Immature natural killer cell (primary cell): ENCODE results near the gene UNK. TPM values are rescaled to one million over a fixed set of nuclear protein-coding genes. Genes with fewer than 3 reads are reported as not detected.

Source experiments
- DNase-seq, 3 donors: peaks; one replicate each; pipeline ENCODE4 v3.0.0; 2022; ENCODE audit warnings: mixed read lengths in 1 of 3
- H3K27ac Mint-ChIP-seq, 6 donors: one replicate each; pipeline ENCODE4 v1.8.0; 2020; ENCODE audit warnings: mixed read lengths in 6 of 6, mild to moderate bottlenecking in 5 of 6, inconsistent platforms in 4 of 6, moderate library complexity in 3 of 6
- H3K27me3 Mint-ChIP-seq, 3 donors: one replicate each; pipeline ENCODE4 v1.8.0; 2020 to 2021; ENCODE audit warnings: low read depth in 3 of 3, mild to moderate bottlenecking in 3 of 3, mixed read lengths in 3 of 3, moderate library complexity in 3 of 3, inconsistent platforms in 1 of 3
- H3K36me3 Mint-ChIP-seq, 3 donors: one replicate each; pipeline ENCODE4 v1.8.0; 2020; ENCODE audit warnings: mixed read lengths in 3 of 3, inconsistent platforms in 2 of 3, mild to moderate bottlenecking in 2 of 3
- H3K4me1 Mint-ChIP-seq, 2 donors: one replicate each; pipeline ENCODE4 v1.8.0; 2020; ENCODE audit warnings: inconsistent platforms in 2 of 2, mild to moderate bottlenecking in 2 of 2, mixed read lengths in 2 of 2, moderate library complexity in 1 of 2
- H3K4me3 Mint-ChIP-seq, 5 donors: one replicate each; pipeline ENCODE4 v1.8.0; 2020; ENCODE audit warnings: mild to moderate bottlenecking in 5 of 5, mixed read lengths in 5 of 5, inconsistent platforms in 3 of 5, moderate library complexity in 3 of 5
- H3K9me3 Mint-ChIP-seq, 6 donors: one replicate each; pipeline ENCODE4 v1.8.0; 2020; ENCODE audit warnings: mild to moderate bottlenecking in 6 of 6, mixed read lengths in 6 of 6, inconsistent platforms in 4 of 6, moderate library complexity in 3 of 6
- polyA plus RNA-seq, 3 donors: library from polyadenylated mRNA; unstranded; fragments of 300-500 nt; fragmentation: Illumina TruSeq; gene quantifications; one replicate each; pipeline ENCODE4 v1.2.3, GENCODE V29; 2021

The UNK gene
- polyA plus RNA-seq, 3 donors from 2014 or later: 26.0 to 48.4 (median 34.4) TPM

DNA sequence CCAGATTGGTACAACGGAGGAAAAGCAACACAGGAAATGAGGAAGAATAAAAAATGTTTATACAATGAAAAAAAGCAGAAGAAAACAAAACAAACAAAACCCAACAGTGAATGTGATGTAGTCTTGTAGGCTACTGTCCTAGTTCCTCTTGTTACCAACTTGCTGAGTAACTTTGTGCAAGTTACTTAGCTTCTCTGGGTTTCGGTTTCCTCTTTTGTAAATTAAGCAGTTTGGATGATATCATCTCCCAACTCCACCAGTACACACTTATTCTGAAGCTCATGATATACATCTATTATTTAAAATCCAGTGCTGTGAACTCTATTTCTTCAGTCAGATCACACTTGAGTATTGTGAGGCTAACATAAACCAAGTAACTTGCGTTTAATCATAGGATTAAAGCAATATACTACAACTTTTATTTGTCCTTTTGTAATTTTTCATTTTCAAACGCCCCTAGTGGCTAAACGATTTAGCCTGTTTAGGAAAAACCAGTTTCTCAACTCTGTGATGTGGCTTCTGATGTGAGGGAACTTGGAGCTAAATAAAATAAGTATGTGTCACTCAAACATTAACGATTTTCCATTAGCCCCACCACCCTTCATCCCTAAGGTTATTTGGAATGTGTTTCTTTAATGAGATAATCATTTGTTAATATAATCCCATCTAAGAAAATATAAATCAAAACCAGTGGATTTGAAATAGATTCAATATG lies 1.4 kb upstream of the UNK start:
- H3K36me3 Mint-ChIP-seq: peaks cover 10 to 13% (median 11%) of the 10 kb centered on the region in 3 donors
- DNase-seq: peak; percentile 47 to 58 (median 57)
- peaks cover 20 to 35% (median 27%) of the 10 kb centered on the region in 3 donors for H3K27me3 Mint-ChIP-seq
- peaks cover 49 to 60% of the 10 kb centered on the region in 2 donors for H3K4me1 Mint-ChIP-seq
- H3K4me3 Mint-ChIP-seq: peak overlapping the region; percentile 90 to 95 (median 93)
- H3K27ac Mint-ChIP-seq: peak overlapping the region; percentile 92 to 100 (median 99)
- peaks cover 0 to 7% (median 3%) of the 10 kb centered on the region in 6 donors for H3K9me3 Mint-ChIP-seq

DNA sequence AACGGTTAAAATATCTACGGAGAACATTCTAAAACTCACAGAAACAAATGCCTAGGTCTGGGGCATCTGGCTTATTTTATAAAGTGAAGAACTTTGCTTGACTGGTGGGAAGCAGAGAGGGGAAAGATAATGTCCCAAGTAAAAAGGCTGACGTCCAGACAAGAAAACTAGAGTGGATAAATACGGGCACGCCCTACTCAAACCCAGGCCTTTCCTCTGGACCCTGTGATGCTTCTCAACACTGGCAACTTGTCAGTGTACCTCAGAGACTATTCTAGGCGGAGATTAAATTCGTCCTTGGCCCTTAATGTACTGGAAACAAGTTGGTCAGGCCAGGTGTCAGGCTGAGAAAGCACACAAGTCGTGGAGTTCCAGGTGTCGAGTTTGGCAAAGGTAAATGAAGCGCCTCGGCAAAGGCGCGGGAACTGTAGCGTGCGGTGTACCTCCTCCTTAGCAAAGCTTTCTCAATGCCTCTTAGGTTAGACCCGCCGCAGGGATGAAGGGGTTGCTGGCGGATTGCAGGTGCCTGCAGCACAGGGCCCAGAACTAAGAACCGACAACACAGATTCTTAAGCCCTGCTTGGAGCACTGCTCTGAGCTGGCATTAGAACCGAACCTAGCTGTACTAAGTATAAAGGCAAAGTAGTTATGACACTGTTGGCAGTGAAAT lies 668 bp upstream of the UNK start:
- H3K36me3 Mint-ChIP-seq: peaks cover 3 to 6% (median 4%) of the 10 kb centered on the region in 3 donors
- peaks cover 0 to 7% (median 3%) of the 10 kb centered on the region in 6 donors for H3K9me3 Mint-ChIP-seq
- peak overlapping the region; percentile 90 to 95 (median 94) for H3K4me3 Mint-ChIP-seq
- peaks cover 13 to 28% (median 20%) of the 10 kb centered on the region in 3 donors for H3K27me3 Mint-ChIP-seq
- H3K4me1 Mint-ChIP-seq: peaks cover 45 to 54% of the 10 kb centered on the region in 2 donors
- peak overlapping the region; percentile 92 to 100 (median 99) for H3K27ac Mint-ChIP-seq
- peak in 1 of 3 donors; percentile 3 for DNase-seq

- Mint-ChIP-seq H3K36me3 (no peaks in the 10 kb centered on the region), H3K4me1 (peaks cover 39 to 46% of the 10 kb centered on the region in 2 donors), H3K9me3 (no peaks in the 10 kb centered on the region), H3K4me3 (peak overlapping the region; percentile 90 to 95 (median 94)), H3K27me3 (peaks cover 7 to 15% (median 13%) of the 10 kb centered on the region in 3 donors), H3K27ac (peak overlapping the region; percentile 92 to 100 (median 99))
- peak in 1 of 3 donors; percentile 89 for DNase-seq
Measured at GRCh38 chr17:75785016-75785890, 647 bp downstream of the UNK start.

GRCh38 chr17:75791254-75791653 lies 6.6 kb downstream of the UNK start:
- Mint-ChIP-seq H3K4me3 (no peak overlapping the region), H3K9me3 (no peaks in the 10 kb centered on the region), H3K4me1 (peaks cover 14 to 28% of the 10 kb centered on the region in 2 donors), H3K27ac (no peak overlapping the region), H3K27me3 (peaks cover 0 to 2% (median 0%) of the 10 kb centered on the region in 3 donors), H3K36me3 (peaks cover 0 to 15% (median 0%) of the 10 kb centered on the region in 3 donors)
- no peak for DNase-seq

DNA sequence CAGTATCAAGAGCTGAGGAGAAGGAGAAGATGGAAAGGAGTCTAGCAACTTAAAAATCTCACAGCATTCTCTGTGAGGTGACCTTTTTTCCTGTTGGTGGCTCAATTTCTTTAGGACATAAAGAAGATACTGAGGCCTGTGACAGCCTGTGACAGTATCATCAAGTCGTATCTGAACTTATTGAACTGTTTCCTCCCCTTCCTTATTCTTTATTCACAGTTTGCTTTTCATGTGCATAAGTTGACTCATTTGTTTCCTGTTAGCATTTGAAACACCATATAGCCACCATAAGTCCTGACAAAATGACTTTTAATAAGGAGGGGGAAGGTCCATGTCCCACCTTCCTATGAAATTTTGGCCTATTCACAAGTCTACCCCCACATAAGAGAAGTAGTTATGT lies 8.9 kb downstream of the UNK start:
- Mint-ChIP-seq H3K4me3 (no peak overlapping the region), H3K36me3 (peaks cover 0 to 17% (median 4%) of the 10 kb centered on the region in 3 donors)

GRCh38 chr17:75795820-75796607 lies 11.4 kb downstream of the UNK start:
- peak overlapping the region in 3 of 6 donors; percentile 13 to 65 (median 31) for H3K27ac Mint-ChIP-seq
- no peaks in the 10 kb centered on the region for H3K9me3 Mint-ChIP-seq
- H3K4me1 Mint-ChIP-seq: peaks cover 10 to 23% of the 10 kb centered on the region in 2 donors
- H3K4me3 Mint-ChIP-seq: no peak overlapping the region
- no peak for DNase-seq
- peaks cover 0 to 2% (median 2%) of the 10 kb centered on the region in 3 donors for H3K27me3 Mint-ChIP-seq
- H3K36me3 Mint-ChIP-seq: peaks cover 5 to 21% (median 8%) of the 10 kb centered on the region in 3 donors

More for the DNA sequence above, 8.9 kb downstream of the UNK start:
- no peaks in the 10 kb centered on the region for H3K9me3 Mint-ChIP-seq
- peak overlapping the region in 4 of 6 donors; percentile 9 to 68 (median 30) for H3K27ac Mint-ChIP-seq
- peaks cover 0 to 2% (median 0%) of the 10 kb centered on the region in 3 donors for H3K27me3 Mint-ChIP-seq
- peaks cover 11 to 26% of the 10 kb centered on the region in 2 donors for H3K4me1 Mint-ChIP-seq
- DNase-seq: no peak

GRCh38 chr17:75799402-75799801 lies 14.8 kb downstream of the UNK start:
- Mint-ChIP-seq H3K27me3 (peaks cover 0 to 2% (median 0%) of the 10 kb centered on the region in 3 donors), H3K9me3 (no peaks in the 10 kb centered on the region), H3K36me3 (peaks cover 5 to 11% (median 8%) of the 10 kb centered on the region in 3 donors), H3K4me1 (peaks cover 5 to 14% of the 10 kb centered on the region in 2 donors), H3K4me3 (no peak overlapping the region), H3K27ac (no peak overlapping the region)
- DNase-seq: no peak

DNA sequence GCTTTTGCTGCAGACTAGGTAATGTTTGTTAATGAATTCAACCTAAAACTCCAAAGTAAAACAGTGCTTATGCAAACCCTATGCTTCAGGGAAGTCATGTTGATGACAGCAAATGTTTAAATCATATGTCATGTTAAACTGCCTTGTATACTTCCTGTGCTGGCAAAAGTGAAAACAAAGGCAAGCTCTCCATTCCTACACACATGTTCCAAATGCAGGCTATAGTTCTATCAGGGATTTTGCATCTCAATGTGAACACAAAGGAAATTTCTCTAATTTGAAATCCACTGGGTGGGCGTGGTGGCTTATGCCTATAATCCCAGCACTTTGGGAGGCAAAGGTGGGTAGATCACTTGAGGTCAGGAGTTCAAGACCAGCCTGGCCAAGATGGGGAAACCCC lies 19.3 kb downstream of the UNK start:
- H3K36me3 Mint-ChIP-seq: peaks cover 4 to 5% (median 5%) of the 10 kb centered on the region in 3 donors

GRCh38 chr17:75806822-75807500 lies 22.4 kb downstream of the UNK start:
- H3K27ac Mint-ChIP-seq: no peak overlapping the region
- H3K4me1 Mint-ChIP-seq: peaks cover 2 to 7% of the 10 kb centered on the region in 2 donors
- peaks cover 0 to 1% (median 0%) of the 10 kb centered on the region in 6 donors for H3K9me3 Mint-ChIP-seq
- no peaks in the 10 kb centered on the region for H3K36me3 Mint-ChIP-seq
- peaks cover 0 to 1% (median 0%) of the 10 kb centered on the region in 3 donors for H3K27me3 Mint-ChIP-seq
- no peak overlapping the region for H3K4me3 Mint-ChIP-seq
- DNase-seq: no peak

More for the DNA sequence above, 19.3 kb downstream of the UNK start:
- no peak for DNase-seq
- no peak overlapping the region for H3K4me3 Mint-ChIP-seq
- H3K9me3 Mint-ChIP-seq: no peaks in the 10 kb centered on the region
- peak overlapping the region in 2 of 6 donors; percentile 7 to 35 for H3K27ac Mint-ChIP-seq
- peaks cover 0 to 2% (median 0%) of the 10 kb centered on the region in 3 donors for H3K27me3 Mint-ChIP-seq
- peaks cover 2 to 7% of the 10 kb centered on the region in 2 donors for H3K4me1 Mint-ChIP-seq

DNA sequence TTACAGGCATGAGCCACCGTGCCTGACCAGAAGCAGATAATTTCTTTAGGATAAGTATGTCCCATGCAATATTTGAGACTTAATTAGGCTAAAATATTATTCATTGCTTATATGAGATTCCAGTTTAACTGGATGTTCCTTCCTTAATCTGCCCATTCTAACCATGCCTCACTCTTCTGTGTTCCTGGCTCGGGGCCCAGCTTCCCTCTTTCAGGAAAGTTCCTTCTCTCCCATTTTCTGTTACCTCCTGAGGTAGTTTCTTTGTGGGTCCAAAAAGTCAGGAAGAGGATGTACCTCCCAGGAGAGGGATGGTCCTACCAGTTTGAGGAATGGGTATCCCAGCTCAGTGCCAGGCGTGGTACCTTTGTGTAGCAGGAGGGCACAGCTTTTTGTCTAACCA lies 23.3 kb downstream of the UNK start:
- Mint-ChIP-seq H3K4me3 (no peak overlapping the region), H3K27me3 (peaks cover 0 to 1% (median 0%) of the 10 kb centered on the region in 3 donors), H3K9me3 (peaks cover 0 to 1% (median 0%) of the 10 kb centered on the region in 6 donors), H3K27ac (no peak overlapping the region), H3K4me1 (peaks cover 2 to 7% of the 10 kb centered on the region in 2 donors), H3K36me3 (no peaks in the 10 kb centered on the region)
- DNase-seq: no peak

DNA sequence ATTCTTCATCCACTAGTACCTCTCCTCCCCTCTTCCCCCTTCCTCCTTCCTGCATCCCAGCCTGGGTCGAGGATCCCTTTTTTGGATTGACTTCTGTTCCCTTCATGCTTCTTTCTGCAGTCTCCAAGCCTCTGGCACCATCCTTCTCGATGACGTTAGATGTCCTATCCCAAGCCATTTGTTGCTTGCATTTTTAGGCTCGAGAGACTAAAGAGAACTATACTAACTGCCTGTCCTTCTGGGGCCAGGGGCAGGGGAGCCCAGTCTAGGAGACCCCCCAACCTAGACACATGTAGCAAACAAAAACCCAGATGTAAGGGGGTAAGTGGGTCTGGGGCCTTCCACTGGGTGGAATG lies 23.9 kb downstream of the UNK start:
- no peak for DNase-seq
- Mint-ChIP-seq H3K4me1 (peaks cover 2 to 3% of the 10 kb centered on the region in 2 donors), H3K9me3 (peaks cover 0 to 1% (median 0%) of the 10 kb centered on the region in 6 donors), H3K27ac (peak overlapping the region in 2 of 6 donors; percentile 40 to 46), H3K27me3 (peaks cover 0 to 1% (median 0%) of the 10 kb centered on the region in 3 donors), H3K36me3 (no peaks in the 10 kb centered on the region), H3K4me3 (no peak overlapping the region)
